HepG2 (cell line): ENCODE results near the gene PKP4. TPM values are rescaled to one million over a fixed set of nuclear protein-coding genes. Genes with fewer than 3 reads are reported as not detected.

Experiments used
- ATAC-seq: fragments of 200-7000 bp; cut with Tn5 transposase; 3 replicates; pipeline ENCODE4 v1.9.1; 2020; ENCODE audit warnings: mild to moderate bottlenecking, moderate library complexity
- BruUV-seq: library from RNA; stranded (reverse); fragments of 400-500 nt; replicated peaks from 2 replicates; lab custom pipeline; 2021; lab: Mats Ljungman, UMichigan
- CTCF ChIA-PET: fragments of 300-600 bp; formaldehyde crosslinking; extraction: SDS; loops from one replicate; lab custom pipeline; 2021; ENCODE audit warnings: low total read pairs, inconsistent platforms, low intra/inter-chr PET ratio; lab: Yijun Ruan, JAX
- POLR2A ChIA-PET: fragments of 350-600 bp; sonication (Branson Sonifier 250); formaldehyde crosslinking; loops from one replicate; lab custom pipeline; 2020; ENCODE audit warnings: antibody characterized with exemption, inconsistent platforms; lab: Yijun Ruan, JAX
- DNase-seq: peaks from one replicate; pipeline ENCODE4 v3.0.0-alpha.2; 2015; ENCODE audit warnings: low spot score
- FAIRE-seq: peaks from 3 replicates; lab custom pipeline; 2011; peaks lifted over from hg19 to GRCh38; lab: Jason Lieb, UNC
- H2AFZ ChIP-seq: one replicate; pipeline ENCODE4 v1.6.1; 2011; ENCODE audit warnings: low read length, inconsistent platforms
- H3K27ac ChIP-seq: fragments of 300-600 bp; 3 replicates; pipeline ENCODE4 v1.8.0; 2011; ENCODE audit warnings: mixed run types, mild to moderate bottlenecking, mixed read lengths, low read length, inconsistent platforms; ENCODE audit not compliant: insufficient read depth; ENCODE audit errors: extremely low read length
- H3K27me3 ChIP-seq, 2 experiments: fragments of 200-600 bp in 1 of 2; 2 replicates in 1 of 2; 3 replicates in 1 of 2; pipeline versions ENCODE4 v1.6.0 to v1.8.0; 2011; ENCODE audit warnings: low read length in 2 of 2, mild to moderate bottlenecking in 2 of 2, moderate library complexity in 2 of 2, inconsistent platforms in 1 of 2; ENCODE audit not compliant: insufficient read depth in 2 of 2, control insufficient read depth in 1 of 2
- H3K36me3 ChIP-seq, 2 experiments: fragments of 200-600 bp in 1 of 2; replicated peaks in 1 of 2; 2 replicates in 1 of 2; 3 replicates in 1 of 2; pipeline versions ENCODE4 v1.5.1 to v1.8.0; 2011; ENCODE audit warnings: low read length in 2 of 2, inconsistent platforms in 1 of 2; ENCODE audit not compliant: insufficient read depth in 2 of 2, control insufficient read depth in 1 of 2
- H3K4me1 ChIP-seq: 2 replicates; pipeline ENCODE4 v1.5.1; 2012; ENCODE audit warnings: low read length, inconsistent platforms; ENCODE audit not compliant: insufficient read depth
- H3K4me2 ChIP-seq: 2 replicates; pipeline ENCODE4 v1.6.0; 2011; ENCODE audit warnings: low read depth, low read length, inconsistent platforms
- H3K4me3 ChIP-seq, 3 experiments: fragments of 200-600 bp in 1 of 3; sonication (generic), shearing (Covaris generic) in 1 of 3; replicated peaks in 1 of 3; 2 replicates each; pipeline ENCODE4 v1.5.1; 2011 to 2016; ENCODE audit warnings: low read length in 3 of 3, inconsistent platforms in 2 of 3, low read depth in 2 of 3, mild to moderate bottlenecking in 2 of 3, control low read depth in 1 of 3, mixed read lengths in 1 of 3; ENCODE audit not compliant: insufficient read depth in 1 of 3
- H3K79me2 ChIP-seq: one replicate; pipeline ENCODE4 v1.6.1; 2011; ENCODE audit warnings: low read length, inconsistent platforms; ENCODE audit not compliant: insufficient read depth
- H3K9ac ChIP-seq: 2 replicates; pipeline ENCODE4 v1.6.0; 2011; ENCODE audit warnings: mild to moderate bottlenecking, low read depth, low read length, inconsistent platforms; ENCODE audit not compliant: insufficient read depth
- H3K9me3 ChIP-seq: 2 replicates; pipeline ENCODE4 v1.5.1; 2012; ENCODE audit warnings: mild to moderate bottlenecking, low read length
- H4K20me1 ChIP-seq: 2 replicates; pipeline ENCODE4 v1.6.0; 2011; ENCODE audit warnings: inconsistent platforms, mild to moderate bottlenecking, low read length, moderate library complexity; ENCODE audit not compliant: insufficient read depth
- DPF2 ChIP-seq: sonication (generic); formaldehyde crosslinking; IDR thresholded peaks from 2 replicates; pipeline ENCODE4 v1.4.0; 2020; ENCODE audit warnings: mild to moderate bottlenecking, low read depth, missing genetic modification reagents, borderline replicate concordance
- ZHX2 ChIP-seq, 2 experiments: sonication (generic) in 1 of 2; formaldehyde crosslinking in 1 of 2; IDR thresholded peaks; 2 replicates each; pipeline versions ENCODE4 v1.6.1 to v1.9.0; 2014 to 2022; ENCODE audit warnings: antibody characterized with exemption in 1 of 2, borderline replicate concordance in 1 of 2, inconsistent platforms in 1 of 2, low read depth in 1 of 2, missing genetic modification reagents in 1 of 2
- ZNF781 ChIP-seq: sonication (generic); formaldehyde crosslinking; IDR thresholded peaks from 2 replicates; pipeline ENCODE4 v1.5.1; 2020; ENCODE audit warnings: borderline replicate concordance, mild to moderate bottlenecking, missing genetic modification reagents; ENCODE audit errors: not compliant biosample characterization
- ZNF816 ChIP-seq: sonication (generic); formaldehyde crosslinking; IDR thresholded peaks from 2 replicates; pipeline ENCODE4 v1.8.0; 2022; ENCODE audit warnings: missing genetic modification reagents, mild to moderate bottlenecking, borderline replicate concordance
- WGBS: methylation state at CpG from one replicate; pipeline ENCODE4 v1.1.6; 2017; ENCODE audit warnings: low lambda C conversion rate; 5-methylcytosine and 5-hydroxymethylcytosine counted together
- in situ Hi-C: cut with HindIII; loops from 2 replicates; pipeline ENCODE4 v1.10.0; 2017; ENCODE audit warnings: low pct_unique_long_range_greater_than_20kb; ENCODE audit not compliant: extremely low pct_ligation_motif_present
- intact Hi-C: fragments of 100-400 bp; cut with micrococcal nuclease; formaldehyde crosslinking; loops from one replicate; pipeline ENCODE4 v1.10.0; 2022; ENCODE audit not compliant: unreplicated experiment
- polyA plus RNA-seq, 8 experiments: library from polyadenylated mRNA; depleted of rRNA in 3 of 8; stranded (reverse) in 7 of 8; unstranded in 1 of 8; fragments of >200 nt; fragmentation: Illumina TruSeq in 4 of 8; extraction: Trizol in 4 of 8; gene quantifications; 2 replicates each; pipeline versions ENCODE4 v1.2.1 to v1.2.3, GENCODE V29; 2011 to 2016; ENCODE audit warnings: low read depth in 4 of 8, missing spikeins in 1 of 8, mixed read lengths in 1 of 8; ENCODE audit not compliant: insufficient read depth in 1 of 8
- total RNA-seq, 5 experiments: library from RNA; depleted of rRNA; stranded (reverse); fragments of >200 nt; fragmentation: Illumina TruSeq; extraction: Trizol; gene quantifications; 2 replicates each; pipeline ENCODE4 v1.2.3, GENCODE V29; 2016; ENCODE audit warnings: low read depth in 1 of 5

PKP4 gene
- total and polyA plus RNA-seq, 2 of the 13 experiments (the other 11 are each of a cell fraction or from before 2014, with no cell fraction given): 80.9 to 90.5 TPM

- Histone ChIP-seq H4K20me1 (peaks cover 47% of the 10 kb centered on the region), H3K9ac (no peak overlapping the region), H3K36me3 (peaks cover 0 to 3% of the 10 kb centered on the region in 2 experiments; a peak in 1 of 5 replicates), H2AFZ (no peak overlapping the region), H3K27me3 (no peaks in the 10 kb centered on the region), H3K79me2 (peaks cover 93% of the 10 kb centered on the region), H3K9me3 (no peaks in the 10 kb centered on the region), H3K4me1 (peaks cover 70% of the 10 kb centered on the region), H3K27ac (no peak overlapping the region), H3K4me2 (no peak overlapping the region), H3K4me3 (no peak overlapping the region)
- DNase-seq: no peak
- WGBS: 96% methylated on average over 2 of the region's 2 CpGs
- no peak for TF ChIP-seq ZNF816 (CRISPR knock-in tag)
- intact Hi-C loops: loop anchor here (5.0 kb wide), 1 partner anchor 37 kb away; no protein-coding TSS in a partner anchor
- BruUV-seq: no TSS peak
- ATAC-seq: no peak
- POLR2A ChIA-PET: no interaction called here
- in situ Hi-C loops: no loop called here
- CTCF ChIA-PET: no interaction called here
- FAIRE-seq: no peak
Observed at GRCh38 chr2:158499383-158499782, 42.6 kb downstream of the PKP4 start.

- Histone ChIP-seq H3K36me3 (peaks cover 0 to 3% of the 10 kb centered on the region in 2 experiments; a peak in 1 of 5 replicates), H4K20me1 (peaks cover 44% of the 10 kb centered on the region), H2AFZ (no peak overlapping the region), H3K27ac (no peak overlapping the region), H3K4me1 (peaks cover 80% of the 10 kb centered on the region), H3K9ac (no peak overlapping the region), H3K4me3 (no peak overlapping the region), H3K4me2 (no peak overlapping the region), H3K79me2 (peaks cover 93% of the 10 kb centered on the region), H3K27me3 (no peaks in the 10 kb centered on the region), H3K9me3 (no peaks in the 10 kb centered on the region)
- in situ Hi-C loops (no loop called here), intact Hi-C loops (no loop called here)
- WGBS: 100% methylated on average over 2 of the region's 2 CpGs
- TF ChIP-seq DPF2 (CRISPR knock-in tag) (no peak), ZNF781 (no peak), ZHX2 (IDR thresholded peaks at IDR 0.05; ENCODE audit: low read depth) (no peak), ZHX2 (CRISPR knock-in tag; IDR thresholded peaks at IDR 0.05; ENCODE audit: borderline replicate concordance) (no peak)
- DNase-seq (no peak), ATAC-seq (no peak), FAIRE-seq (no peak)
- no TSS peak for BruUV-seq
- ChIA-PET CTCF (no interaction called here), POLR2A (no interaction called here)
Observed at GRCh38 chr2:158500333-158500732, 43.6 kb downstream of the PKP4 start.
